Esophagus squamous epithelium (tissue), 5 donors: Measurements from ENCODE around the gene UQCRC1. TPM values are rescaled to one million over a fixed set of nuclear protein-coding genes. Genes with fewer than 3 reads are reported as not detected.

Source experiments
- DNase-seq: peaks from one replicate; lab custom pipeline; 2025; lab: John Stamatoyannopoulos, UW
- H3K27ac ChIP-seq, 4 donors: fragments of 200-600 bp; sonication (generic); one replicate each; pipeline ENCODE4 v1.5.1; 2016 to 2019; ENCODE audit warnings: mild to moderate bottlenecking in 1 of 4
- H3K27me3 ChIP-seq, 4 donors: fragments of 200-600 bp; sonication (generic); 1 replicate in 3 of 4; 2 replicates in 1 of 4; pipeline versions ENCODE4 v1.5.1 to v1.6.0; 2017 to 2021; ENCODE audit warnings: antibody characterized with exemption in 1 of 4
- H3K36me3 ChIP-seq, 3 donors: fragments of 200-600 bp; sonication (generic); one replicate each; pipeline ENCODE4 v1.5.1; 2016 to 2019
- H3K4me1 ChIP-seq, 3 donors: fragments of 200-600 bp; sonication (generic); one replicate each; pipeline ENCODE4 v1.5.1; 2017 to 2019
- H3K4me3 ChIP-seq, 4 donors: fragments of 200-600 bp; sonication (generic); 1 replicate in 3 of 4; 2 replicates in 1 of 4; pipeline ENCODE4 v1.5.1; 2016 to 2019; ENCODE audit warnings: mild to moderate bottlenecking in 2 of 4, moderate library complexity in 1 of 4
- H3K9me3 ChIP-seq, 3 donors: fragments of 200-600 bp; sonication (generic); one replicate each; pipeline ENCODE4 v1.5.1; 2016 to 2019
- POLR2A ChIP-seq, 4 donors: fragments of 450-650 bp; IDR thresholded peaks; one replicate each; pipeline ENCODE4 v1.6.1; 2017; ENCODE audit warnings: antibody characterized with exemption in 4 of 4, mild to moderate bottlenecking in 4 of 4, moderate library complexity in 3 of 4
- WGBS, 2 donors: methylation state at CpG; one replicate each; pipeline ENCODE4 v1.1.5; 2018; 5-methylcytosine and 5-hydroxymethylcytosine counted together
- intact Hi-C: fragments of 100-400 bp; cut with DNase I; formaldehyde crosslinking; loops from one replicate; pipeline ENCODE4 v1.15.0; 2022
- total RNA-seq, 4 donors: library from RNA; depleted of rRNA; stranded (reverse); fragments of >200 nt; gene quantifications; one replicate each; pipeline ENCODE4 v1.1.0, GENCODE V29; 2016
- TF ChIP-seq, protein P1 (sequence below), 6 experiments: fragments of 450-650 bp in 4 of 6; fragments of 200-600 bp in 2 of 6; sonication (generic) in 2 of 6; IDR thresholded peaks; one replicate each; pipeline ENCODE4 v1.5.1; 2016 to 2019; ENCODE audit warnings: antibody characterized with exemption in 6 of 6, mild to moderate bottlenecking in 4 of 6, moderate library complexity in 4 of 6
- donor health status: DM: yes; HTN: yes; CAD: no.

The UQCRC1 gene
- total RNA-seq, 4 donors from 2014 or later: 213 to 471 (median 356) TPM

DNA sequence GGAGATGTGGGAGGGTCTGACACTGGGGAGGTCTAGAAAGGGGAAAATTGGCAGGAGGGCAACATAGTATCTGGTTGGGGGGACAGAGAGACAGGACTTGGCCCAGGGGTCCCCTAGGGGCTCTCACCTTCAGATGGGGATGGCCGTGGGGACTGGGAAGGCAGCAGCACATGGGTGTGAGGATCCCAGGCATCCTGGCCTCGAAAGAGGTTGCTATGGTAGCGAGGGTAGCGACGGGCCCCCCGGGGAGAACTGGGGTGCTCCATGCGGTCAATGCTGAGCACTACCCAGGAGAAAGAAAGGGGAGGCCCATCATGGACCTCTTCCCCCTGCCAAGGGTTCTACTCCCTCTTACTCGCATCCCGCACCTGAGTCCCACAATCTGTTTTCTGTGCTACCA lies 38.3 kb upstream of the UQCRC1 start:
- intact Hi-C loops: no loop called here
- no peak overlapping the region for H3K4me3 ChIP-seq
- no peaks in the 10 kb centered on the region for H3K27me3 ChIP-seq
- H3K27ac ChIP-seq: no peak overlapping the region
- no peaks in the 10 kb centered on the region for H3K4me1 ChIP-seq
- H3K9me3 ChIP-seq: no peaks in the 10 kb centered on the region
- TF ChIP-seq, protein P1, sequence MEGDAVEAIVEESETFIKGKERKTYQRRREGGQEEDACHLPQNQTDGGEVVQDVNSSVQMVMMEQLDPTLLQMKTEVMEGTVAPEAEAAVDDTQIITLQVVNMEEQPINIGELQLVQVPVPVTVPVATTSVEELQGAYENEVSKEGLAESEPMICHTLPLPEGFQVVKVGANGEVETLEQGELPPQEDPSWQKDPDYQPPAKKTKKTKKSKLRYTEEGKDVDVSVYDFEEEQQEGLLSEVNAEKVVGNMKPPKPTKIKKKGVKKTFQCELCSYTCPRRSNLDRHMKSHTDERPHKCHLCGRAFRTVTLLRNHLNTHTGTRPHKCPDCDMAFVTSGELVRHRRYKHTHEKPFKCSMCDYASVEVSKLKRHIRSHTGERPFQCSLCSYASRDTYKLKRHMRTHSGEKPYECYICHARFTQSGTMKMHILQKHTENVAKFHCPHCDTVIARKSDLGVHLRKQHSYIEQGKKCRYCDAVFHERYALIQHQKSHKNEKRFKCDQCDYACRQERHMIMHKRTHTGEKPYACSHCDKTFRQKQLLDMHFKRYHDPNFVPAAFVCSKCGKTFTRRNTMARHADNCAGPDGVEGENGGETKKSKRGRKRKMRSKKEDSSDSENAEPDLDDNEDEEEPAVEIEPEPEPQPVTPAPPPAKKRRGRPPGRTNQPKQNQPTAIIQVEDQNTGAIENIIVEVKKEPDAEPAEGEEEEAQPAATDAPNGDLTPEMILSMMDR (IDR thresholded peaks at IDR 0.05): no peak
- no peak for TF ChIP-seq POLR2A (IDR thresholded peaks at IDR 0.05)
- 80 to 81% methylated on average over 4 to 9 of the region's 9 CpGs for WGBS, 2 donors
- no peak for DNase-seq
- no peaks in the 10 kb centered on the region for H3K36me3 ChIP-seq

DNA sequence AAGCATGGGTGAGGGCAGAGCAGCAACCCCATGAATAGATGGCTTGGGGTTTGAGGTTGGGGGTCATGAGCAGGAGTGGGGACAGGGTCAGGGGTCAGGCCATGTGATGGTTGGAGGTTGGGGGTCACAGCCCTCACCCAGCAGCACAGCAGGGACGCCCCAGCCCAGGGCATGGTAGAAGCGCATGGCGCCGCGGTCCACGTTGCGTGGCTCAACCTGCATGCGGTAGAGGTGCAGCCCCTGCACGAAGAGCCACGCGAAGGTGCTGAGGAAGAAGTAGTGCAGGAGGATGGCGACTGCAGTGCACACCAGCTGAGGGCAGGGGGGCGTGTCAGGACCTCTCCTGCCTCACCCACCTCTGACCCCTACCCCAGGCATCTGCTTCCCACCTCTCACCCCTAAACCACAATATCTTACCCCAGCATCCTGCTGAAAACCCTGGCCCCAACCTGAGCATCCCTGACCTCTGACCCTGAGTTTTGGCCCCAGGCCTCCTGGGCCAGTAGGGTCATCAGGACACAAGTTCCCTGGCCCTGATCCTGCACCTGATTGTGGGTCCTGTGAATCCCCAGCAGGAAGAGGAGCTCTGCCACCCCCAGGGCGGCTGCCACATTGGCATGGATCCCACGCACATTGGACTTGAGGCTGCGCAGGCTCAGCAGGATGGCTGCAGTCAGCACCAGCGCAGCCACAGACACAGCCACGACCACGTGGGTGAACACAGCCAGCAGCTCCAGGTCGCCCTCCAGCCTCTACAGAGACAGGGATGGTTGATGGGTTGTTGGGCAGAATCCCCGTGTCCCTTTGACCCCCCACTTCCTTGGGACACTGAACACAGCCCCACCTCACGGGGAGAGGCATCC lies 35.7 kb upstream of the UQCRC1 start:
- Histone ChIP-seq H3K27me3 (no peaks in the 10 kb centered on the region), H3K9me3 (no peaks in the 10 kb centered on the region), H3K27ac (no peak overlapping the region), H3K4me1 (no peaks in the 10 kb centered on the region), H3K4me3 (no peak overlapping the region), H3K36me3 (no peaks in the 10 kb centered on the region)
- intact Hi-C loops: no loop called here
- DNase-seq: no peak
- TF ChIP-seq, protein P1 (IDR thresholded peaks at IDR 0.05): no peak
- TF ChIP-seq POLR2A (IDR thresholded peaks at IDR 0.05): no peak
- WGBS, 2 donors: 86 to 97% methylated on average over 6 to 12 of the region's 22 CpGs

DNA sequence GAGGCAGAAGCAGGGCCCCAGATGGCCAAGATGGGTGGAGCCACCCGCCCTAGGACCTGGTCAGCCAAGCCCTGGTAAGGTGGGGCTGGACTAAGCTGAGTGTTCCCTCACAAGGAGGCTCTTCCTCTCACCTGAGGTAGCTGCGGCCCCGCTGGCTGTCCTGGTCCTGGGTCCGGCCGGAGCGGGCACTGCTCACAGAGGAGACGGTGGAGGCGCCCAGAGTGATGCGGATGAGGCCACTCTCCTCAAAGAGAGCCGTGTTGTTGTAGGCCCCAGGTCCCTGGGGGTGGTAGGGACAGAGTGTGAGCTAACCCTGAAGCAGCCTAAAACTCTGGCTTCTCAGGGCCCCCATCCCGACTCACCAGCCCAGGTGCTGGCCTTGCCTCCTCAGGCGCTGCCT lies 33.2 kb upstream of the UQCRC1 start:
- intact Hi-C loops: no loop called here
- TF ChIP-seq POLR2A (IDR thresholded peaks at IDR 0.05): no peak
- TF ChIP-seq, protein P1 (IDR thresholded peaks at IDR 0.05): no peak
- H3K27me3 ChIP-seq: no peaks in the 10 kb centered on the region
- no CpG with 5 or more reads among the region's 12 CpGs for WGBS, 2 donors
- H3K4me1 ChIP-seq: no peaks in the 10 kb centered on the region
- H3K9me3 ChIP-seq: no peaks in the 10 kb centered on the region
- no peak overlapping the region for H3K27ac ChIP-seq
- H3K36me3 ChIP-seq: no peaks in the 10 kb centered on the region
- H3K4me3 ChIP-seq: no peak overlapping the region
- no peak for DNase-seq

DNA sequence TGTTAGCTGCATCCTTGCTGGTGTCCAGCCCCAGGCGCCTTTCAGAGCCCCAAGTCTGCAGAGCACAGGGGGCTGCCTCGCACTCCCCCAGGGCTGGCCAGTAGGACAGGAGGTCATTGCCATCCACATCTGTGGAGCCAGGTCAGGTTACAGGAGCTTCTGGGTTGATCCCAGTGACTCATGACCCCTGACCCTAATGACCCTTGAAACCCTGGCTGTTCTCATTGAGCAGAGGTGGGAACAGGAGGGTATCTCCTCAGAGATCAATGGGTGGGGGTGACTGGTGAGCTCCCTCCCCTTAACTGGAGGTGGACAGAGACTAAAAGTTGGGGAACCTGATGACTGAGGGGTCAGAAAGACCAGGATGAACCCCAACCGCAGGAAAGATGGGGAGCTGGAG lies 31.9 kb upstream of the UQCRC1 start:
- no peaks in the 10 kb centered on the region for H3K27me3 ChIP-seq
- TF ChIP-seq, protein P1 (IDR thresholded peaks at IDR 0.05): no peak
- TF ChIP-seq POLR2A (IDR thresholded peaks at IDR 0.05): no peak
- peaks cover 0 to 4% (median under 1%) of the 10 kb centered on the region in 3 donors for H3K4me1 ChIP-seq
- H3K27ac ChIP-seq: no peak overlapping the region
- H3K4me3 ChIP-seq: no peak overlapping the region
- WGBS, 2 donors: 100% methylated on average over 1 of the region's 3 CpGs
- no peak for DNase-seq
- intact Hi-C loops: no loop called here
- no peaks in the 10 kb centered on the region for H3K36me3 ChIP-seq
- no peaks in the 10 kb centered on the region for H3K9me3 ChIP-seq

DNA sequence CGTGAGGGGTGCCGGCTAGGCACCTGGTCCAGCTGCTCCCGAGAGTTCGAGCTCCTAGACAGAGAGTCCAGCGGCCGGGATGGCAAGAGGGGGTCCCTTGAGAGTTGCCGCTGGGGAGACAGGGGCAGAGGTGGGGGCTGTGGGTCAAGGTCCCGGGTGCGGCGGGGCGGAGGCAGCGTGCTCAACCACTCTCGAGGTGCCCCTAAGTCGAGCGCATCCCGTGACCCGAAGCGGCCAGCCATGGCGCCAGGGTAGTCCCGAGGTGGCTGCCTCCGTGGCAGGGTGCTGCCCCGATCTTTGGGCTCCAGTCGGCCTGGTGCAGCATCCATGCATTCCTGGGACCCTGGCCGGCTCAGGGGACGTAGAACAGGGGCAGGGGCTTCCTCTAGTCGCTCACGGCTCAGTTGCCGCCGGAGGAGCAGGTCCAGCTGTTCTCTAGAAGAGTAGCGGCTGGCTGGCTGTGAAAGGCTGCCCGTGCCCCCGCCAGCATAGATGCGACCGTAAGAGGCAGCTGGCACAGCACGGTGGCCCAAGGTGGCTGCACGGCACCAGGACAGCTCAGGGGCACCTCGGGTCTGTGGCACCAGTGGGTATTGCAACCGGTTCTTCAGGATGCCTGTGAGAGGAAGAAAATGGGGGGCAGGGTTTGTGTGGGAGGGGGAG lies 30.6 kb upstream of the UQCRC1 start:
- intact Hi-C loops: no loop called here
- TF ChIP-seq, protein P1 (IDR thresholded peaks at IDR 0.05): no peak
- no peak for TF ChIP-seq POLR2A (IDR thresholded peaks at IDR 0.05)
- H3K4me3 ChIP-seq: no peak overlapping the region
- H3K27me3 ChIP-seq: no peaks in the 10 kb centered on the region
- peaks cover 4 to 16% (median 8%) of the 10 kb centered on the region in 3 donors for H3K4me1 ChIP-seq
- H3K36me3 ChIP-seq: no peaks in the 10 kb centered on the region
- H3K9me3 ChIP-seq: no peaks in the 10 kb centered on the region
- 67 to 77% methylated on average over 1 to 16 of the region's 38 CpGs for WGBS, 2 donors
- no peak overlapping the region for H3K27ac ChIP-seq
- DNase-seq: no peak
